IMR-90 (cell line): ENCODE measurements around the gene GRIN1. TPM values are rescaled to one million over a fixed set of nuclear protein-coding genes. Genes with fewer than 3 reads are reported as not detected.

ENCODE experiments used
- ATAC-seq: fragments of 200-7000 bp; cut with Tn5 transposase; 2 replicates; pipeline ENCODE4 v1.9.1; 2020; ENCODE audit warnings: low read depth, mild to moderate bottlenecking, moderate library complexity
- BruUV-seq: library from RNA; stranded (reverse); fragments of 400-500 nt; replicated peaks from 2 replicates; lab custom pipeline; 2021; lab: Mats Ljungman, UMichigan
- CTCF ChIA-PET: fragments of 300-600 bp; formaldehyde crosslinking; extraction: SDS; loops from one replicate; lab custom pipeline; 2021; ENCODE audit warnings: antibody characterized with exemption; lab: Yijun Ruan, JAX
- POLR2A ChIA-PET: fragments of 300-600 bp; sonication (Branson Sonifier 250); formaldehyde crosslinking; loops from one replicate; lab custom pipeline; 2022; ENCODE audit warnings: antibody characterized with exemption; ENCODE audit not compliant: unreplicated experiment; lab: Charles Lee
- DNase-seq: peaks from one replicate; pipeline ENCODE4 v3.0.0; 2013
- H2AFZ ChIP-seq: replicated peaks from 2 replicates; pipeline ENCODE3; 2013; ENCODE audit warnings: low read length, mild to moderate bottlenecking; ENCODE audit not compliant: poor library complexity
- H2AK5ac ChIP-seq: 2 replicates; pipeline ENCODE4 v1.6.1; 2013; ENCODE audit warnings: low read depth, low read length, inconsistent platforms
- H2AK9ac ChIP-seq: replicated peaks from 2 replicates; pipeline ENCODE3; 2013; ENCODE audit warnings: mild to moderate bottlenecking, low read depth, low read length, moderate library complexity; ENCODE audit not compliant: poor library complexity
- H2BK120ac ChIP-seq: 2 replicates; pipeline ENCODE4 v1.6.1; 2013; ENCODE audit warnings: low read depth, low read length, inconsistent platforms
- H2BK15ac ChIP-seq: 3 replicates; pipeline ENCODE4 v1.6.1; 2013; ENCODE audit warnings: low read depth, low read length, inconsistent platforms
- H2BK20ac ChIP-seq: 2 replicates; pipeline ENCODE4 v1.6.1; 2013; ENCODE audit warnings: low read depth, mild to moderate bottlenecking, inconsistent platforms, low read length, moderate library complexity
- H2BK5ac ChIP-seq: 2 replicates; pipeline ENCODE4 v1.6.1; 2013; ENCODE audit warnings: mild to moderate bottlenecking, low read depth, low read length, inconsistent platforms; ENCODE audit not compliant: poor library complexity, severe bottlenecking
- H3K14ac ChIP-seq: replicated peaks from 2 replicates; pipeline ENCODE4 v1.6.1; 2013; ENCODE audit warnings: low read depth, low read length, inconsistent platforms
- H3K18ac ChIP-seq: 2 replicates; pipeline ENCODE4 v1.6.1; 2013; ENCODE audit warnings: low read depth, low read length, control low read depth
- H3K23ac ChIP-seq: 2 replicates; pipeline ENCODE4 v1.6.1; 2013; ENCODE audit warnings: low read depth, low read length, inconsistent platforms
- H3K27ac ChIP-seq: 2 replicates; pipeline ENCODE4 v1.5.1; 2013; ENCODE audit warnings: mild to moderate bottlenecking, control low read depth, low read length; ENCODE audit not compliant: insufficient read depth
- H3K27me3 ChIP-seq: 2 replicates; pipeline ENCODE4 v1.6.1; 2013; ENCODE audit warnings: low read length; ENCODE audit not compliant: control insufficient read depth, insufficient read depth
- H3K36me3 ChIP-seq: 2 replicates; pipeline ENCODE4 v1.6.1; 2013; ENCODE audit warnings: low read length, mixed read lengths; ENCODE audit not compliant: control insufficient read depth, insufficient read depth
- H3K4ac ChIP-seq: 2 replicates; pipeline ENCODE4 v1.6.1; 2013; ENCODE audit warnings: low read depth, low read length, inconsistent platforms
- H3K4me1 ChIP-seq: 2 replicates; pipeline ENCODE4 v1.6.1; 2013; ENCODE audit warnings: low read length, mixed read lengths; ENCODE audit not compliant: control insufficient read depth, insufficient read depth
- H3K4me2 ChIP-seq: 2 replicates; pipeline ENCODE4 v1.6.1; 2013; ENCODE audit warnings: low read depth, mild to moderate bottlenecking, control low read depth, low read length, moderate library complexity
- H3K4me3 ChIP-seq: 2 replicates; pipeline ENCODE4 v1.5.1; 2013; ENCODE audit warnings: low read depth, mild to moderate bottlenecking, control low read depth, low read length, moderate library complexity; ENCODE audit not compliant: insufficient read depth
- H3K56ac ChIP-seq: 2 replicates; pipeline ENCODE4 v1.6.1; 2013; ENCODE audit warnings: low read length, inconsistent platforms; ENCODE audit not compliant: insufficient read depth; ENCODE audit errors: extremely low read depth
- H3K79me1 ChIP-seq, 2 experiments: 2 replicates each; pipeline ENCODE4 v1.6.1; 2013; ENCODE audit warnings: low read length in 2 of 2, inconsistent platforms in 1 of 2, low read depth in 1 of 2
- H3K9ac ChIP-seq: 2 replicates; pipeline ENCODE4 v1.6.1; 2013; ENCODE audit warnings: low read depth, low read length, control low read depth
- H3K9me1 ChIP-seq: 2 replicates; pipeline ENCODE4 v1.6.1; 2013; ENCODE audit warnings: low read length, inconsistent platforms; ENCODE audit not compliant: insufficient read depth
- H3K9me3 ChIP-seq: 2 replicates; pipeline ENCODE4 v1.6.1; 2013; ENCODE audit warnings: low read length; ENCODE audit not compliant: control insufficient read depth, insufficient read depth
- H4K20me1 ChIP-seq: 2 replicates; pipeline ENCODE4 v1.6.1; 2013; ENCODE audit warnings: low read length, inconsistent platforms; ENCODE audit not compliant: insufficient read depth
- H4K5ac ChIP-seq: 2 replicates; pipeline ENCODE4 v1.6.1; 2013; ENCODE audit warnings: mild to moderate bottlenecking, low read depth, low read length, control low read depth
- H4K8ac ChIP-seq, 2 experiments: 2 replicates each; pipeline ENCODE4 v1.6.1; 2013; ENCODE audit warnings: low read depth in 2 of 2, low read length in 2 of 2, control low read depth in 1 of 2, inconsistent platforms in 1 of 2
- H4K91ac ChIP-seq: 2 replicates; pipeline ENCODE4 v1.6.1; 2013; ENCODE audit warnings: low read depth, low read length, inconsistent platforms; ENCODE audit not compliant: insufficient read depth
- BHLHE40 ChIP-seq: fragments of 150-350 bp; IDR thresholded peaks from 2 replicates; pipeline ENCODE4 v1.6.1; 2016; ENCODE audit warnings: mild to moderate bottlenecking, low read depth, low read length
- CEBPB ChIP-seq: IDR thresholded peaks from 2 replicates; pipeline ENCODE4 v1.6.1; 2012; ENCODE audit warnings: low read depth, low read length, improper control_type of control experiment
- CHD1 ChIP-seq: IDR thresholded peaks from 2 replicates; pipeline ENCODE4 v1.6.1; 2012; ENCODE audit warnings: low read depth, low read length, improper control_type of control experiment
- CTCF ChIP-seq: conservative IDR thresholded peaks from 2 replicates; pipeline ENCODE4 v1.5.1; 2012; ENCODE audit warnings: mild to moderate bottlenecking, low read depth, low read length, improper control_type of control experiment
- FOS ChIP-seq: fragments of 150-350 bp; IDR thresholded peaks from 2 replicates; pipeline ENCODE4 v1.6.1; 2016; ENCODE audit warnings: low read depth, low read length
- MAFK ChIP-seq: IDR thresholded peaks from 2 replicates; pipeline ENCODE4 v1.6.1; 2012; ENCODE audit warnings: low read depth, low read length, improper control_type of control experiment
- MAZ ChIP-seq: IDR thresholded peaks from 2 replicates; pipeline ENCODE4 v1.6.1; 2012; ENCODE audit warnings: low read depth, mild to moderate bottlenecking, low read length, improper control_type of control experiment, moderate library complexity, borderline replicate concordance
- MXI1 ChIP-seq: IDR thresholded peaks from 2 replicates; pipeline ENCODE4 v1.6.1; 2012; ENCODE audit warnings: low read depth, mild to moderate bottlenecking, low read length, moderate library complexity, borderline replicate concordance
- NFE2L2 ChIP-seq: fragments of 150-350 bp; IDR thresholded peaks from 2 replicates; pipeline ENCODE4 v1.6.1; 2016; ENCODE audit warnings: low read depth, mild to moderate bottlenecking, low read length
- POLR2A ChIP-seq: IDR thresholded peaks from 2 replicates; pipeline ENCODE4 v1.6.1; 2012; ENCODE audit warnings: mild to moderate bottlenecking, low read depth, low read length
- RAD21 ChIP-seq: IDR thresholded peaks from 2 replicates; pipeline ENCODE4 v1.6.1; 2012; ENCODE audit warnings: low read length, improper control_type of control experiment
- RCOR1 ChIP-seq: IDR thresholded peaks from 2 replicates; pipeline ENCODE4 v1.6.1; 2012; ENCODE audit warnings: mild to moderate bottlenecking, low read length, improper control_type of control experiment; ENCODE audit not compliant: insufficient replicate concordance
- RFX5 ChIP-seq: IDR thresholded peaks from 2 replicates; pipeline ENCODE4 v1.8.0; 2012; ENCODE audit warnings: low read depth, mild to moderate bottlenecking, low read length, moderate library complexity
- SMC3 ChIP-seq: fragments of 150-350 bp; IDR thresholded peaks from 2 replicates; pipeline ENCODE4 v1.6.1; 2016; ENCODE audit warnings: low read depth, mild to moderate bottlenecking, antibody characterized with exemption, low read length, moderate library complexity
- USF2 ChIP-seq: fragments of 150-350 bp; IDR thresholded peaks from 2 replicates; pipeline ENCODE4 v1.6.1; 2017; ENCODE audit warnings: mild to moderate bottlenecking, antibody characterized with exemption, low read length, low read depth
- WGBS, 2 experiments: methylation state at CpG; one replicate each; pipeline versions ENCODE4 v1.1.5 to v1.1.7; 2013; ENCODE audit warnings: missing lambda C conversion rate in 2 of 2; ENCODE audit not compliant: insufficient read length in 1 of 2; ENCODE audit errors: extremely low coverage in 2 of 2; 5-methylcytosine and 5-hydroxymethylcytosine counted together
- dilution Hi-C: fragments of 300-500 bp; cut with HindIII; formaldehyde crosslinking; loops from one replicate; pipeline ENCODE4 v1.14.3; 2018; ENCODE audit warnings: low sequenced_read_pairs; ENCODE audit not compliant: unreplicated experiment
- in situ Hi-C: fragments of 300-500 bp; cut with MboI; formaldehyde crosslinking; loops from 3 replicates; pipeline ENCODE4 v1.14.3; 2019; ENCODE audit warnings: low sequenced_read_pairs, inconsistent platforms, mixed read lengths
- intact Hi-C: fragments of 100-400 bp; cut with micrococcal nuclease; formaldehyde crosslinking; loops from 2 replicates; pipeline ENCODE4 v1.10.0; 2022
- polyA plus RNA-seq, 3 experiments: library from polyadenylated mRNA; depleted of rRNA; stranded (reverse); fragments of >200 nt; gene quantifications; 2 replicates each; pipeline ENCODE4 v1.2.3, GENCODE V29; 2012; ENCODE audit warnings: low replicate concordance in 1 of 3
- total RNA-seq: library from RNA; depleted of rRNA; stranded (reverse); fragments of >200 nt; gene quantifications from 2 replicates; pipeline ENCODE4 v1.2.3, GENCODE V29; 2012

The GRIN1 gene
- total and polyA plus RNA-seq, 2 of the 4 experiments (the other 2 are of a cell fraction) = 0.09 TPM; not detected in 1

- POLR2A ChIA-PET = no interaction called here
- peaks cover 3% of the 10 kb centered on the region; the same call in 1 of the 2 replicates for H3K9me1 ChIP-seq
- TF ChIP-seq FOS = no peak
- TF ChIP-seq MAZ = no peak
- no peak for TF ChIP-seq CTCF
- TF ChIP-seq CHD1 = no peak
- no peak for TF ChIP-seq BHLHE40
- TF ChIP-seq RCOR1 = no peak
- no peak for TF ChIP-seq USF2
- no peak for TF ChIP-seq POLR2A
- no peak for TF ChIP-seq MAFK
- no peak for TF ChIP-seq NFE2L2
- no peak for TF ChIP-seq RFX5
- TF ChIP-seq MXI1 = no peak
- TF ChIP-seq RAD21 = no peak
- no peak for TF ChIP-seq SMC3
- TF ChIP-seq CEBPB = no peak
These were observed 78.6 kb downstream of the GRIN1 start for GRCh38 chr9:137217276-137218211.

More at GRCh38 chr9:137217276-137218211, 78.6 kb downstream of the GRIN1 start:
- DNase-seq = no peak
- H2BK15ac ChIP-seq = no peak overlapping the region
- peaks cover 0 to 6% of the 10 kb centered on the region in 2 experiments; a peak in 1 of 4 replicates for H3K79me1 ChIP-seq
- H2BK120ac ChIP-seq = no peak overlapping the region
- H4K8ac ChIP-seq = no peak overlapping the region
- no peak overlapping the region for H3K4me2 ChIP-seq
- no peak overlapping the region for H2BK5ac ChIP-seq
- no peak overlapping the region for H2AFZ ChIP-seq
- no peak overlapping the region for H2BK20ac ChIP-seq
- H3K4me3 ChIP-seq = no peak overlapping the region
- no peak overlapping the region for H3K27ac ChIP-seq
- dilution Hi-C loops (no loop called here), in situ Hi-C loops (no loop called here), intact Hi-C loops (no loop called here)
- H4K5ac ChIP-seq = no peak overlapping the region
- H3K4ac ChIP-seq = no peak overlapping the region
- no peak overlapping the region for H3K23ac ChIP-seq
- peaks cover 16% of the 10 kb centered on the region for H3K36me3 ChIP-seq
- 70% methylated on average over 16 of the region's 36 CpGs; no CpG with 5 or more reads in 1 of the 2 experiments for WGBS, 2 experiments
- H3K56ac ChIP-seq = no peak overlapping the region
- no TSS peak for BruUV-seq
- H3K4me1 ChIP-seq = peaks cover 8% of the 10 kb centered on the region
- H4K91ac ChIP-seq = no peak overlapping the region
- no peak overlapping the region for H3K14ac ChIP-seq
- peak overlapping the region; percentile 70 for H2AK9ac ChIP-seq
- ATAC-seq = no peak
- CTCF ChIA-PET = no interaction called here
- no peak overlapping the region for H3K18ac ChIP-seq
- H3K9ac ChIP-seq = no peak overlapping the region
- H2AK5ac ChIP-seq = no peak overlapping the region
- no peaks in the 10 kb centered on the region for H4K20me1 ChIP-seq
- no peaks in the 10 kb centered on the region for H3K27me3 ChIP-seq
- H3K9me3 ChIP-seq = no peaks in the 10 kb centered on the region
